NT2/D1 (cell line): Measurements from ENCODE around the gene OTOP2.

Source experiments
- YY1 ChIP-seq: IDR thresholded peaks from 2 replicates; pipeline ENCODE4 v1.6.1; 2011; ENCODE audit not compliant: insufficient read length, insufficient read depth
- ZNF274 ChIP-seq: IDR thresholded peaks from 2 replicates; pipeline ENCODE4 v1.6.1; 2011; ENCODE audit warnings: mild to moderate bottlenecking, low read depth, low read length

GRCh38 chr17:74945543-74945942, 21.5 kb downstream of the OTOP2 start:
- TF ChIP-seq ZNF274 (no peak), YY1 (no peak)
